ENCODE results near the gene VLDLR.

The VLDLR gene

DNA sequence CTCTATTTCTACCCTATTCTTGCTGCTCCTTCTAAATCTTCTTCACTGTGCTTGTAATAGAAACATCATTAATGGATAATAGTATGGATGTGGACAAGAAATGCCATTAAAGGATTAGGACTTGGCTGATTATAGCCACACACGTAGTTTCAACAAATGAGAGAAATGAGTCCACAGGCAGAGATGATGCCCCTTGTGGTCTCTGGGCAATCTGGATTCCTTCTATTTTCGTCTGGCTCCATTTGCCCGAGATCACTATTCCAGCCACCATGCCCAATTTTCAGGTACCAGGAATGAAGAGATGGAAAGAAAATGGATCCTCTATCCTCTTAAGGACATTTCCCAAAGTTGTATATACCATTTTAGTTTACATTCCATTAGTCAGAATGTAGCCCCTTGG is 13.2 kb downstream of the VLDLR start:
- in situ Hi-C loops (cut with MboI; ENCODE audit: low sequenced_read_pairs, unreplicated experiment): loop anchor here (25.0 kb wide), 1 partner anchor 498 kb away; no protein-coding TSS in a partner anchor
- TF ChIP-seq CTCF (IDR thresholded peaks at IDR 0.05; ENCODE audit: borderline replicate concordance, control extremely low read depth, extremely low read depth, insufficient read depth, missing control alignments): no peak
- DNase-seq (ENCODE audit: low spot score): no peak

GRCh38 chr9:2635922-2636321 is 14.3 kb downstream of the VLDLR start:
- no peak for TF ChIP-seq CTCF (IDR thresholded peaks at IDR 0.05; ENCODE audit: borderline replicate concordance, control extremely low read depth, extremely low read depth, insufficient read depth, missing control alignments)
- in situ Hi-C loops (cut with MboI; ENCODE audit: low sequenced_read_pairs, unreplicated experiment): loop anchor here (25.0 kb wide), 1 partner anchor 499 kb away; no protein-coding TSS in a partner anchor
- no peak for DNase-seq (ENCODE audit: low spot score)

DNA sequence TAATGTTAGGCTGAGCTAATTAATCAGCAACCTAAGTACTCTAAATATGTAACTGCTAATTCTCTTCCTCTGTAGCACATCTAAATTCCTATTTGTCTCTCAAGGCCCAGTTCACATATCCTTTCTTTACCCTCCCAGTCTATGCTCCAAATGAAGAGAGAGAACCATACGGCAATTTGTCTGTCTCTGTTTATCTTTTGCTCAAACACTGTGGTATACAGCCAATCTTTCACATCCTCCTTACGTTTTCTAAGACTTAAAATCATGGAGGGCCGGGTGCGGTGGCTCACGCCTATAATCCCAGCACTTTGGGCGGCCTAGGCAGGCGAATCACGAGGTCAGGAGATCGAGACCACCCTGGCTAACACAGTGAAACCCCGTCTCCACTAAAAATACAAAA is 15.8 kb downstream of the VLDLR start:
- no peak for TF ChIP-seq CTCF (IDR thresholded peaks at IDR 0.05; ENCODE audit: borderline replicate concordance, control extremely low read depth, extremely low read depth, insufficient read depth, missing control alignments)
- no peak for DNase-seq (ENCODE audit: low spot score)
- in situ Hi-C loops (cut with MboI; ENCODE audit: low sequenced_read_pairs, unreplicated experiment): loop anchor here (25.0 kb wide), 1 partner anchor 500 kb away; no protein-coding TSS in a partner anchor

DNA sequence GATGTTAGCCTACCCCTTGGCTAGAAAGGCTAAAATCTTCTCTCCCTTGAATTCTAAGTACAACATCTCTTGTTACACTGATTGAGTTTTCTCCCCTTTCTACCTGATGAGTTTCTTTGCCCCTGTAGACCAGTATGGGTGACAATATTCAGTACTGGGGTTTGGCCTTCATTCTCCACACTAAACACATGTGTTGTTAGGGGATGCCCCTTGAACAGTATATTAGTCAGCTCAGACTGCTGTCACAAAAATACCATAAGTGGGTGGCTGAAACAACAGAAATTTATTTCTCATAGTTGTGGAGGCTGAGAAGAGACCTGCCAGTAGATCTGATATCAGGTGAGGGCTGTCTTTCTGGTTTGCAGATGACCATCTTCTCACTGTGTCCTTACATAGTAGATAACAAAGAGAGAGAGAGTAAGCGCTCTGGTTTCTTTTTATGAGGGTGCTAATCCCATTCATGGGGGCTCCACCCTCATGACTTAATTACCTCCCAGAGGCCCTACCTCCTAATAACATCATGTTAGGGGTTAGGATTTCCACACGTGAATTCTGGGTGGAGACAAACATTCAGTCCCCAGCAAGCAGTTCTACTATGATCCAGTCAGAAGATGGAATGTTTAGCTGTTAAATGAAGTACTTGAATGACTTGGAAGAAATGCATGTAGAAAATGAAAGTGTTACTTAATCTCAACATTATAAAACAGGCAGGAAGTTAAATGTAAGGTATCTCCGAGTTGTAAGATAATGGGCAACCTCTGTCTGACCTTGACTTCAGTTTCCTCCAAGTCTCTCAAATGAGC is 17.5 kb downstream of the VLDLR start:
- in situ Hi-C loops (cut with MboI; ENCODE audit: low sequenced_read_pairs, unreplicated experiment): loop anchor here (25.0 kb wide), 1 partner anchor 502 kb away; no protein-coding TSS in a partner anchor
- no peak for TF ChIP-seq CTCF (IDR thresholded peaks at IDR 0.05; ENCODE audit: borderline replicate concordance, control extremely low read depth, extremely low read depth, insufficient read depth, missing control alignments)
- peak; percentile 60 for DNase-seq (ENCODE audit: low spot score)

DNA sequence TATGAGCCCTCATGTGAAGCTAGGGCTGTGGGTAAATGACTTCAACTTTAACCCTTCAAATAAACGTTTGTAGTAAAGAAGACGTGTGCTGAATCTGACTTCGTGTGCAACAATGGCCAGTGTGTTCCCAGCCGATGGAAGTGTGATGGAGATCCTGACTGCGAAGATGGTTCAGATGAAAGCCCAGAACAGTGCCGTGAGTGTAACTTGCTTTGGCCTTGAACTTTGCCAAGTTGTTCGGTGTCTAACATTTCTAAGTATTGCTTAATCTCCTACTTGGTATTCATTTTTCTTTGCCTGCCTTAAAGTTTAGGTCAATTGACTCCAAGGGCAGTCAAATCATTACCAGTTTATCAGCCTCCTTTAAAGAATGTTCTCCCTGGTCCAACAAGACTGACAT is 18.2 kb downstream of the VLDLR start:
- no peak for TF ChIP-seq CTCF (IDR thresholded peaks at IDR 0.05; ENCODE audit: borderline replicate concordance, control extremely low read depth, extremely low read depth, insufficient read depth, missing control alignments)
- in situ Hi-C loops (cut with MboI; ENCODE audit: low sequenced_read_pairs, unreplicated experiment): loop anchor here (25.0 kb wide), 1 partner anchor 502 kb away; no protein-coding TSS in a partner anchor
- no peak for DNase-seq (ENCODE audit: low spot score)

DNA sequence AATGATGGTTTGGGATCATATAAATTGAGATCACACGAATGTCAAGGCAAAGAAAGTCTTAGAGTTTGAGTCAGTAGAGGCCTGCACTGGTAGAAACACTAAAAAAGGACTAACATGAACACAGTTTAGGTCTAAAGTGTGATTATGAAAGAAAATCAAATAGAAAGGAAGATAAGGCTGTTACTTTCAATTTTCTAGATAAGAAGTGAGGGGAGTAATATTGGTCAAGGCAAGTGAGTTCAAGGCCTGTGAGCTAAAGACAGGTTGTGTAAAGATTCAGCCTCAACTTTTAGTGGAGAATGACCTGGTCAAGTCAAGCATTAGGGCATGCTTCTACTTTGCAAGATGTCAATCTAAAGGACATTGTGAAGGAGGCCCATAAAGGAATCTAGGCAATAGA is 19.0 kb downstream of the VLDLR start:
- no peak for DNase-seq (ENCODE audit: low spot score)
- TF ChIP-seq CTCF (IDR thresholded peaks at IDR 0.05; ENCODE audit: borderline replicate concordance, control extremely low read depth, extremely low read depth, insufficient read depth, missing control alignments): no peak
- in situ Hi-C loops (cut with MboI; ENCODE audit: low sequenced_read_pairs, unreplicated experiment): loop anchor here (25.0 kb wide), 1 partner anchor 503 kb away; no protein-coding TSS in a partner anchor

Data from GM13976 (cell line).